ENCODE measurements around the gene CACNA1G.

- TF ChIP-seq CTCF (IDR thresholded peaks at IDR 0.05; ENCODE audit: poor library complexity, severe bottlenecking) (no peak), EZH2 (IDR thresholded peaks at IDR 0.05; ENCODE audit: borderline replicate concordance, insufficient read depth, low read length, poor library complexity, severe bottlenecking) (no peak), RAD21 (conservative IDR thresholded peaks at IDR 0.05) (no peak), POLR2AphosphoS5 (IDR thresholded peaks at IDR 0.05) (no peak), SMC3 (conservative IDR thresholded peaks at IDR 0.05; ENCODE audit: poor library complexity) (no peak), TAF1 (IDR thresholded peaks at IDR 0.05; ENCODE audit: low read depth) (no peak), EP300 (conservative IDR thresholded peaks at IDR 0.05; ENCODE audit: poor library complexity, severe bottlenecking) (no peak), REST (IDR thresholded peaks at IDR 0.05; ENCODE audit: borderline replicate concordance) (no peak), MXI1 (conservative IDR thresholded peaks at IDR 0.05; ENCODE audit: poor library complexity, severe bottlenecking) (no peak)
These were observed 49.5 kb upstream of the CACNA1G start for GRCh38 chr17:50511058-50511457.

All from neural cell (in vitro differentiated cells).